Stromal cell of bone marrow (primary cell): ENCODE measurements around the gene CMSS1.
"Not testable (repeated sequence)": the region's sequence is repeated elsewhere in the genome, so short reads cannot be mapped to it uniquely, and the experiment has no call there.

Source experiments
- DNase-seq: peaks from one replicate; pipeline ENCODE4 v3.0.0-alpha.2; 2012; ENCODE audit warnings: low read depth

The CMSS1 gene

DNA sequence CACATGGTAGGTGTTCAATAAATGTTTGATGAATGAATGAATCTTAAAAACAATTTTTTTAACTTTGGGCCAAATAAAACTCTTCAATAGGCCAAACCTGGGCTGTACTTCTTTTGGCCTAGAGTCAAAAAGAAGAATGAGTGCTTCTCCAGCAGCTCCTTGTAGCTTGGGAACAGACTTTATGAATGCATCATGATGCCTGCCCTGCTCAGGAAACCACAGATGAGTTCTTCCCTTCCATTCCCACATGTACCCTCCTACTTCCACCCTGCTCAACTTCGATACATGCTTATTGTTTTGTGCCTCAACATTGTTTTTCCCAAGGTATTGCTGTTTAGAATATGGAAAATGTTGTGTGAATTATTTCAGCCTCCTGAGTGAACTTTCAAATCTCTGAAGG lies 209.7 kb downstream of the CMSS1 start:
- DNase-seq: no peak

GRCh38 chr3:100029052-100029451 lies 211.4 kb downstream of the CMSS1 start:
- no peak for DNase-seq

- DNase-seq: no peak
Measured at GRCh38 chr3:100029689-100030088, 212.0 kb downstream of the CMSS1 start.

DNA sequence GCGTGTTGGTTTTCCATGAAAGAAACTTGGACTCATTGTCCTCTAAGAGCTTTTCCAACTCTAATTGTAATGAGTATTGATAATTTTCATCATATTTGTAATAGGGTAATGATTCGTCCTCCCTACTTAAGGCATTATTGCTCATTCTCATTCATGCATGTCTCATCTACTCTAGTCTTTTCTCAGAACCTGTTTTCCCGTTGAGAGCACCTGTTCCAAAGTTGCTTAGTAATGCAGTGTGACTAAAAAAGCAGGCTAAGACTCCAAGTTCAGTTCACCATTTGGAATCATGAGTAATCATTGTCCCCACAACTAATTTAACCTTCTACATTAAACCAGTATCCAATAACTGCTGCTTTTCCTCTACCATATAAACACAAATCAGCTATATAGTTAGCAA lies 212.7 kb downstream of the CMSS1 start:
- DNase-seq: no peak

DNA sequence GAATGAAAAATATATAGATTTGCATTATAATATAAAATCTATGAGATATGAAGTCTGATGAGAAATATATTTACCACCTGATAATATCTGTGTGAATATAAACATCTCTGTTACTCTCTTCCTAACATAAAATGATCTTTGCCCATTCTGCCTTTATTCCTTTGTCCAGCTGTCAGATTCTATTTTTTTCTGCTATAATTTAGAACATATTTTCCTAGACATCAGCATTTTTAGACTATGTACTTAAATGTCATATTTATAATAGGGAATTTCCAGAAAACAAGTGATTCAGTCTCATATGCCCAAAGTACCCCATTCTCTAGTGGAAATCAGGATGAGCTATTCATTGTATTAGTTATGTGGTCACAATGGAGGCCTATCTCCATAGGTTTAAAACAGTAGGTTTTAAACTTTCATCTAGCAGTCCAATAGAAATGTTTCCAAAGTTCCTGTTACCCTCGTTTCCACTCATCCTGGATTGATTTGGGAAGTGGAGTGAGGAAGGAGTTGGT lies 213.3 kb downstream of the CMSS1 start:
- no peak for DNase-seq

DNA sequence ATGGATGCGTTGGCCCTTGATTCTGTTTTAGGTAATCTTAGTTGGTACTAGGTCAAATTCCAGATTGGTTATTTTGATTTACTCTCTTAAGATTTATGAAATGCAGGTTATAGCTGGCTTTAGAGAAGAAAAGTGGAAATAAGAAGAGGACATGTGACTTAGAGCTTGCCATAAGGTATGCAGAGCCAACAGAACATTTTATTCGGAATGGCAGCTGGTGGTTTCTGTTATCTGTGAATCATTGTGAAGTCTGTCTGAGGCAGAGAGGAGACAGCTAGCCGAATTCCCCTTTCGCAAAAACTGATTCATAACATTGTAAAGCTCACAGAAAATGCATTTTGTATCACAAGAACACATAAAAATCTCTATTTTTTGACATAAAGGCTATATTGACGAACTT lies 214.6 kb downstream of the CMSS1 start:
- no peak for DNase-seq

- no peak for DNase-seq
Measured at GRCh38 chr3:100033184-100033583, 215.5 kb downstream of the CMSS1 start.

- no peak for DNase-seq
Measured at GRCh38 chr3:100033903-100034471, 216.3 kb downstream of the CMSS1 start.

DNA sequence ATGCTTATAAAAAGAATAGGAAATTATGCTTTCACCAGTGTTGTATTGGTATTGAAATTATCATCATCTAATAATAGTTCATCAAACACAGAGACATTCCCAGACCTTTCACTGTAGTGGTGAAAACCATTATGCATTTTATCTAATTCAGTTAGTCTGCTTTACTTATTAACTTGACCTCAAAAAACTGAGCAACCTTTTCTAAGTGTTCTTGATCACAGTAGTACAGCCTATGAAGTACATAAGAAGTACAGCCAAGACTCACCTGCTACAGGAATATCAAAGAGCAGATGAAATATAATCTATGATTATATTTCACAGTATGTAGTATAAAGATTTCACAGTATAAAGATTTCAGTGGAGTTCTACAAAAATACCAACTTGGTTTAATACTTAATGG lies 221.4 kb downstream of the CMSS1 start:
- DNase-seq: no peak

DNA sequence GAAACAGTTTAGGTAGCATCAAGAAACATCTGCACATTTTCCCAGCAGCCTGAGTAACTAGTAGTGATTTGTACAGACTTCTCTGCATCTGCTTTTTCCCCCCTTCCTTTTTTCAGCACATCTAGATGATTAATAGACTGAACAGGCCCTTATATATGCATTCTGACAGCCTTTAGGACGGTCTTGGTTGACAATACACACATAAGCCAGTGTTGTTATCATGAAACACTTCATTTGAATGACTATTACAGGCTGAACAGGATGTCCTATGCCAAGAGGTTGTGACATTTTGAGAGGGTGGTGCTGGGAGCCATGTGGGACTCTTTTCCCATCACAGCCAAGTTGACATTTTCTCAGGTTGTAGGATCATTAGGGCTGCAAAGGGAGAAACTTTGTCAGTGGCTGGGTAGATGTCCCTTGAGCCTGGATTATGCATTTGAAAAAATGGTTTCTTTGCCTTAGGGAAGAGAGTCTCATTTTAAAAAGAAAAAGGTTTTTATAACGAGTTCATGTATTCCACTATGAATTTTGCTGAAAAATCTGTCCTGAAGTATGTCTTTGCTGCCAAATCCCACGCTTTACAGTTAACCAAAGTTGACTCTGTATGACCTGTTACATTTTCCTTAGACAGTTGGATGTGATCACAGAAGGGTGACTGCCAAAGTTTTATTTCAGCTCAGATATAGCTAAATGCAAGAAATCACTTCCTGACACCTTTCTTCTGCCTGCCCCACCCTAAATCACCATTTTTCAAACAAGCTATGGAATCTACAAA lies 223.0 kb downstream of the CMSS1 start:
- peak; percentile 57 for DNase-seq

GRCh38 chr3:100041328-100041749 lies 223.7 kb downstream of the CMSS1 start:
- DNase-seq: peak; percentile 76

DNA sequence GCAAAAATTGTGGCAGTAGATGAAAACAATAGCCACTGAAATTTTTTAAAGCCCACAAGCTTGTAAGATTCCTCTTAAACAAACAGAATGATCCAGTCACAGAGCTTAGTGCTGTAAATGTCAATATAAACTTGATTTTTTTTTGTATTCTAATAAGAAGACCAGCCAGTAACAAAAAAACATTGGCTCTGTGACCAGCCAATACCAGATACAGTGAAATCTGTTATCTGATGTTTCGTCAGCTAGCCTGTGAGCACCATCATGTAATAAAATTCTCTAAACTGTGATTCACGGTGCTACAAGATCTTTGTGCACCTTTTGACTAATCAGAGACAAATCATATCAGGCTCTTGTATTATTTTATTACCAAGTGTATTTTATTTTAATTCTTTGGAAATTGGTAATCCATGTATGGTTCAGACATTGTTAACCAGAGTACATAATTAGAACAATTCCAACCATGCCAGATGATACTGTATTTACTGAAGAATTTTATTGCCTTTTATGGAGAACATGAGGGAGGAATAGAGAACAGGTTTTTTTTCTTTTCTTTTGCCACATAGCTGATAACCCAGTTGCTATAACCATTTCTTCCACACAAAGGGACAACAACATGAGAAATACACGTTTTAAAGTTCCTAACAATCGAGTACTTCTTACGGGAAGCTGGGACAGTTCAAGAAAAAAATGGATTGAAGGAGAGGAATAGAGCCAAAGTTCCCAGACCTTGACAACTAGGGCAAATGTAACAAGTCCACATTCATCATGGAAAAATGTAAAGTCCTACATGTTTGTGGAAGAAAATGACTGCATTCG lies 224.7 kb downstream of the CMSS1 start:
- DNase-seq: peak; percentile 50

DNA sequence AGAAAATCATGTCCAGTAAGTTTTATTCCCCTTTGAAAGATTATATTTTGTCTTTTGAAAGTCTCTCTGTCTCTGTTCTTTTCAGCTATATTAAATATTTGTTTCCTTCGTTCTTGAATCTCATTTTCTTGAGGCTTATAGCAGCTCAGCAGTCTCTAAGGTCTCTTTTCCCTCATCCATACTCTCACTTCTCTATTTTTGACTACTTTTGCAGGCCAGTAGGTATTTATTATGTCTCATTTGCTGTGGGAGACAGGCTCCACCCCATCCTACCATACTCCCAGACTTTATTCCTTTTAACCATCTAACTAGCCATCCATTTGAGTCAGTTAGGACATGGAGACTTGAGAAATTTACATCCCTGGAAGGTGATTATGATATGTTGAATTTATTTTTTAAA lies 225.6 kb downstream of the CMSS1 start:
- no peak for DNase-seq

GRCh38 chr3:100044369-100044768 lies 226.7 kb downstream of the CMSS1 start:
- no peak for DNase-seq

DNA sequence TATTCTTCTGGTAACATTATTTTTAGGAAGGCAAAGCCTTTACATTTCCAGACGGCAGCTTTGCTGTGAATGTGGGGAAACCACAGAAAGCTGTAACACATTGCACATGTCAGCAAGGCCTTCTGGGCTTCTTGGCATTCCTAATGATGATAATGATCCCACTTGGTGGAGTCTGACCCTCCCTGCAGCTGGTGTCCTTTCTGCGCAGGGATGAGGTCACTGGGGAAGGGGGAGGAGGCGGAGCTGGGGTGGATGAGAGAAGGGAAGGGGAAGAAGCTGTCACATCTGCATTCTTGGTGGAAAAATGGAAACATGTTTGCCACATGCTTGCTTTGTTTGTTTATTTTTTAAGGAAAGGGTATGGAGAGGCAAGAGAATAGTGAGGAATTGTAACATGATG lies 228.0 kb downstream of the CMSS1 start:
- DNase-seq: peak; percentile 47

GRCh38 chr3:100046986-100047385 lies 229.3 kb downstream of the CMSS1 start:
- no peak for DNase-seq

- DNase-seq: peak; percentile 59
Measured at GRCh38 chr3:100047455-100048141, 229.9 kb downstream of the CMSS1 start.

- DNase-seq: no peak
Measured at GRCh38 chr3:100048248-100048647, 230.6 kb downstream of the CMSS1 start.

- not testable (repeated sequence) for DNase-seq
Measured at GRCh38 chr3:100051513-100051912, 233.9 kb downstream of the CMSS1 start.

GRCh38 chr3:100053951-100054620 lies 236.4 kb downstream of the CMSS1 start:
- no peak for DNase-seq

GRCh38 chr3:100057716-100058575 lies 240.3 kb downstream of the CMSS1 start:
- DNase-seq: no peak
